GM18858 (cell line): ENCODE results near the gene MBOAT1.
"Not testable (repeated sequence)": the region's sequence is repeated elsewhere in the genome, so short reads cannot be mapped to it uniquely, and the experiment has no call there.

Source experiments
- ATAC-seq: cut with Tn5 transposase; IDR thresholded peaks from one replicate; pipeline ENCODE4 v1.9.1; 2021; ENCODE audit not compliant: unreplicated experiment

Gene MBOAT1

GRCh38 chr6:20173833-20174792 is 38.2 kb downstream of the MBOAT1 start:
- peak; percentile 71 for ATAC-seq

GRCh38 chr6:20172842-20173456 is 39.3 kb downstream of the MBOAT1 start:
- ATAC-seq = no peak

- ATAC-seq = no peak
Measured at GRCh38 chr6:20170455-20171148, 41.7 kb downstream of the MBOAT1 start.

GRCh38 chr6:20169786-20170185 is 42.5 kb downstream of the MBOAT1 start:
- no peak for ATAC-seq

- ATAC-seq = no peak
Measured at GRCh38 chr6:20169119-20169557, 43.1 kb downstream of the MBOAT1 start.

GRCh38 chr6:20168690-20169089 is 43.6 kb downstream of the MBOAT1 start:
- ATAC-seq = no peak

- no peak for ATAC-seq
Measured at GRCh38 chr6:20167601-20168000, 44.7 kb downstream of the MBOAT1 start.

- no peak for ATAC-seq
Measured at GRCh38 chr6:20166210-20166609, 46.1 kb downstream of the MBOAT1 start.

- ATAC-seq = no peak
Measured at GRCh38 chr6:20162515-20162914, 49.8 kb downstream of the MBOAT1 start.

GRCh38 chr6:20160541-20161283 is 51.6 kb downstream of the MBOAT1 start:
- no peak for ATAC-seq

- ATAC-seq = no peak
Measured at GRCh38 chr6:20159781-20160540, 52.3 kb downstream of the MBOAT1 start.

GRCh38 chr6:20159098-20159497 is 53.2 kb downstream of the MBOAT1 start:
- no peak for ATAC-seq

GRCh38 chr6:20158676-20159075 is 53.6 kb downstream of the MBOAT1 start:
- no peak for ATAC-seq

GRCh38 chr6:20156824-20157223 is 55.4 kb downstream of the MBOAT1 start:
- ATAC-seq = no peak

- no peak for ATAC-seq
Measured at GRCh38 chr6:20154753-20155152, 57.5 kb downstream of the MBOAT1 start.

GRCh38 chr6:20153194-20153593 is 59.1 kb downstream of the MBOAT1 start:
- ATAC-seq = no peak

GRCh38 chr6:20148433-20148832 is 63.8 kb downstream of the MBOAT1 start:
- ATAC-seq = no peak

- no peak for ATAC-seq
Measured at GRCh38 chr6:20147469-20147868, 64.8 kb downstream of the MBOAT1 start.

GRCh38 chr6:20146831-20147230 is 65.4 kb downstream of the MBOAT1 start:
- not testable (repeated sequence) for ATAC-seq

GRCh38 chr6:20146291-20146690 is 66.0 kb downstream of the MBOAT1 start:
- ATAC-seq = no peak
